GM18868 (cell line): ENCODE measurements around the gene SPX.

Source experiments
- ATAC-seq: cut with Tn5 transposase; IDR thresholded peaks from one replicate; pipeline ENCODE4 v1.9.1; 2021; ENCODE audit warnings: mild to moderate bottlenecking, moderate library complexity; ENCODE audit not compliant: unreplicated experiment

Gene SPX

GRCh38 chr12:21538061-21538653, 12.1 kb downstream of the SPX start:
- ATAC-seq, result no peak

GRCh38 chr12:21539797-21540196, 13.7 kb downstream of the SPX start:
- no peak for ATAC-seq

- no peak for ATAC-seq
Observed at GRCh38 chr12:21541773-21542172, 15.7 kb downstream of the SPX start.

- ATAC-seq, result peak; percentile 59
Observed at GRCh38 chr12:21542403-21542802, 16.3 kb downstream of the SPX start.

- no peak for ATAC-seq
Observed at GRCh38 chr12:21543151-21543550, 17.1 kb downstream of the SPX start.

- ATAC-seq, result no peak
Observed at GRCh38 chr12:21545557-21545956, 19.5 kb downstream of the SPX start.

GRCh38 chr12:21546716-21547115, 20.6 kb downstream of the SPX start:
- no peak for ATAC-seq

GRCh38 chr12:21547437-21547836, 21.3 kb downstream of the SPX start:
- ATAC-seq, result no peak

- no peak for ATAC-seq
Observed at GRCh38 chr12:21551841-21552465, 25.9 kb downstream of the SPX start.

- ATAC-seq, result no peak
Observed at GRCh38 chr12:21552635-21553328, 26.7 kb downstream of the SPX start.

GRCh38 chr12:21553329-21553675, 27.2 kb downstream of the SPX start:
- no peak for ATAC-seq

GRCh38 chr12:21558100-21558679, 32.1 kb downstream of the SPX start:
- ATAC-seq, result no peak

GRCh38 chr12:21559855-21560569, 33.9 kb downstream of the SPX start:
- no peak for ATAC-seq

- no peak for ATAC-seq
Observed at GRCh38 chr12:21561158-21561557, 35.1 kb downstream of the SPX start.

GRCh38 chr12:21562859-21563258, 36.8 kb downstream of the SPX start:
- ATAC-seq, result no peak

- no peak for ATAC-seq
Observed at GRCh38 chr12:21566223-21566906, 40.3 kb downstream of the SPX start.

GRCh38 chr12:21566907-21567394, 40.9 kb downstream of the SPX start:
- ATAC-seq, result no peak

GRCh38 chr12:21568115-21568514, 42.0 kb downstream of the SPX start:
- no peak for ATAC-seq

GRCh38 chr12:21571046-21571445, 45.0 kb downstream of the SPX start:
- no peak for ATAC-seq

GRCh38 chr12:21573733-21574358, 47.8 kb downstream of the SPX start:
- no peak for ATAC-seq
